Measurements from ENCODE around the gene WASHC1.
"Not testable (repeated sequence)": the region's sequence is repeated elsewhere in the genome, so short reads cannot be mapped to it uniquely, and the experiment has no call there.

DNA sequence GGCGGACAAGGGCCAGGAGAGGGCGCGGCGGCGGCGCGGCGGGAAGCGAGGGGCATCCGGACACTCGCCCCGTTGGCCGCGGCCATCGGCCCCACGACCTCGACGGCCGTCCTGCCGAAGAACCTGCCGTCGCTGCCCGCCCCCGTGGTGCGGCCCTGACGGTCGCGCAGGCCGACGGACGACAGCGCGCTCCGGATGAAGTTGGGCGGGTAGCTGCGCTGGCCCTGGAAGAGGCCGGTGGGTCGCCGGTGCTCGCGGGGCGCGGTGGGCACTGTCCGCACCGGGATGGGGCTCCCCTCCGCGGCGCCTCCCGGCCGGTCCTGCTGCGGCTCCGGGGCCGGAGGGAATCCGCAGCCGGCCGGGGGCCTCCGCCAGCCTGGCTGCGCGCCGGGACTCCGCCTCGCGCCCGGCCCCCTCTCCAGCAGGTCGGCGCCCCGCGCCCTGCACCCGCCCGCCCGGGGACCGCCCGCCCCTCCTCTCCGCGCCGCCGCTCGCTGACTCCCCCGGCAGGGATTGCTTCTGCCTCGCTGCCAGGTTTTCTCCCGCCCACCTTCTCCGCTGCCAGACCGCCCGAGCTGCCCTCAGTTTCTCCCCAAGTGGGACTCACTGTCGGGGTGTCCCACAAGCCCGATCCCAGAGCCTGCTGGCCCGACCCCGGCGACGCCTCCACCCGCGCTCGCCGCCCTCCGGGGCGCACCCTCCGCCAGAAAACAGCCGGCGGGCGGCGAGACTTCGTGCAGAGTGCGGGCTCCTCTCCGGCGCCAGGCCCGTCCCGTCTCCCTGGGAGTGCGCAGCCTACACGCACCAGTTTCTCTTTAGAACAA is 44.0 kb upstream of the WASHC1 start:
- TF ChIP-seq, protein P1, sequence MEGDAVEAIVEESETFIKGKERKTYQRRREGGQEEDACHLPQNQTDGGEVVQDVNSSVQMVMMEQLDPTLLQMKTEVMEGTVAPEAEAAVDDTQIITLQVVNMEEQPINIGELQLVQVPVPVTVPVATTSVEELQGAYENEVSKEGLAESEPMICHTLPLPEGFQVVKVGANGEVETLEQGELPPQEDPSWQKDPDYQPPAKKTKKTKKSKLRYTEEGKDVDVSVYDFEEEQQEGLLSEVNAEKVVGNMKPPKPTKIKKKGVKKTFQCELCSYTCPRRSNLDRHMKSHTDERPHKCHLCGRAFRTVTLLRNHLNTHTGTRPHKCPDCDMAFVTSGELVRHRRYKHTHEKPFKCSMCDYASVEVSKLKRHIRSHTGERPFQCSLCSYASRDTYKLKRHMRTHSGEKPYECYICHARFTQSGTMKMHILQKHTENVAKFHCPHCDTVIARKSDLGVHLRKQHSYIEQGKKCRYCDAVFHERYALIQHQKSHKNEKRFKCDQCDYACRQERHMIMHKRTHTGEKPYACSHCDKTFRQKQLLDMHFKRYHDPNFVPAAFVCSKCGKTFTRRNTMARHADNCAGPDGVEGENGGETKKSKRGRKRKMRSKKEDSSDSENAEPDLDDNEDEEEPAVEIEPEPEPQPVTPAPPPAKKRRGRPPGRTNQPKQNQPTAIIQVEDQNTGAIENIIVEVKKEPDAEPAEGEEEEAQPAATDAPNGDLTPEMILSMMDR (IDR thresholded peaks at IDR 0.05; ENCODE audit: low read depth, low read length, missing input control) = not testable (repeated sequence)
- not testable (repeated sequence) for TF ChIP-seq YY1 (IDR thresholded peaks at IDR 0.05); MAX (IDR thresholded peaks at IDR 0.05); RAD21 (IDR thresholded peaks at IDR 0.05); SP1 (IDR thresholded peaks at IDR 0.05); GABPA (IDR thresholded peaks at IDR 0.05 in 1 of 2, conservative IDR thresholded peaks at IDR 0.05 in 1 of 2); REST (IDR thresholded peaks at IDR 0.05); TAF1 (conservative IDR thresholded peaks at IDR 0.05); NR2F2 (IDR thresholded peaks at IDR 0.05); JUND (IDR thresholded peaks at IDR 0.05); RXRA (IDR thresholded peaks at IDR 0.05); FOXA2 (IDR thresholded peaks at IDR 0.05)
- TF ChIP-seq, protein P2, sequence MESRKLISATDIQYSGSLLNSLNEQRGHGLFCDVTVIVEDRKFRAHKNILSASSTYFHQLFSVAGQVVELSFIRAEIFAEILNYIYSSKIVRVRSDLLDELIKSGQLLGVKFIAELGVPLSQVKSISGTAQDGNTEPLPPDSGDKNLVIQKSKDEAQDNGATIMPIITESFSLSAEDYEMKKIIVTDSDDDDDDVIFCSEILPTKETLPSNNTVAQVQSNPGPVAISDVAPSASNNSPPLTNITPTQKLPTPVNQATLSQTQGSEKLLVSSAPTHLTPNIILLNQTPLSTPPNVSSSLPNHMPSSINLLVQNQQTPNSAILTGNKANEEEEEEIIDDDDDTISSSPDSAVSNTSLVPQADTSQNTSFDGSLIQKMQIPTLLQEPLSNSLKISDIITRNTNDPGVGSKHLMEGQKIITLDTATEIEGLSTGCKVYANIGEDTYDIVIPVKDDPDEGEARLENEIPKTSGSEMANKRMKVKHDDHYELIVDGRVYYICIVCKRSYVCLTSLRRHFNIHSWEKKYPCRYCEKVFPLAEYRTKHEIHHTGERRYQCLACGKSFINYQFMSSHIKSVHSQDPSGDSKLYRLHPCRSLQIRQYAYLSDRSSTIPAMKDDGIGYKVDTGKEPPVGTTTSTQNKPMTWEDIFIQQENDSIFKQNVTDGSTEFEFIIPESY (IDR thresholded peaks at IDR 0.05) = not testable (repeated sequence)
